Retinal pigment epithelial cell (primary cell): Measurements from ENCODE around the gene SLC16A6.

Experiments
- DNase-seq: peaks from one replicate; pipeline ENCODE4 v3.0.0-alpha.2; 2010; ENCODE audit warnings: low read depth
- H3K4me3 ChIP-seq: 2 replicates; pipeline ENCODE4 v1.5.1; 2011; ENCODE audit warnings: mild to moderate bottlenecking, low read length, control low read depth, moderate library complexity
- CTCF ChIP-seq: conservative IDR thresholded peaks from 2 replicates; pipeline ENCODE4 v1.5.1; 2011; ENCODE audit warnings: low read depth, low read length, control low read depth, inconsistent platforms

Gene SLC16A6

GRCh38 chr17:68325961-68326360 lies 35.0 kb upstream of the SLC16A6 start:
- no peak overlapping the region for H3K4me3 ChIP-seq
- no peak for TF ChIP-seq CTCF
- no peak for DNase-seq

DNA sequence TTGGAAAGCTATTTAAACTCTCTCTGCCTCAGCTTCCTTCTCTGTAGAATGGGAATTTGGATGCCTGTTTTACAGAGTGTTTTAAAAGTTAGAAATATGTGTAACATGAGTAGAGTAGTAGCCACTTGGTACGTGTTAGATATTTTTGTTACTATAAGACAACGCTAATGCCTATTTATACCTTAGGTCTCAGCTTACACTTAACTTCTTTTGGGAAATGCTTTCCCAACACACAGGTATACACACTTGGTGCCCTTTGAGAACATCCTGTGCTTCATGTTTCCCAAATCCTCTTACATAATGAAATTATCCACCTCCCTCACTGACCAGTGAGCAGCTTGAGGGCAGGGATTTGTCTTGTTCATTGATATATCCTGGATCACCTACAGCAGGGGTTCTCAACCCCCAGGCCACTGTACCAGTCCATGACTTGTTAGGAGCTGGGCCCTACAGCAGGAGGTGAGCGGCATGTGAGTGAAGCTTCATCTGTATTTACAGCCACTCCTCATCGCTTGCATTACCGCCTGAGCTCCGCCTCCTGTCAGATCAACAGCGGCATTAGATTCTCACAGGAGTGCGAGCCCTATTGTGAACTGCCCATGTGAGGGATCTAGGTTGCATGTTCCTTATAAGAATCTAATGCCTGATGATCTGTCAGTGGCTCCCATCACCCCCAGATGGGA lies 33.9 kb upstream of the SLC16A6 start:
- no peak overlapping the region for H3K4me3 ChIP-seq
- DNase-seq, result no peak
- TF ChIP-seq CTCF, result no peak

DNA sequence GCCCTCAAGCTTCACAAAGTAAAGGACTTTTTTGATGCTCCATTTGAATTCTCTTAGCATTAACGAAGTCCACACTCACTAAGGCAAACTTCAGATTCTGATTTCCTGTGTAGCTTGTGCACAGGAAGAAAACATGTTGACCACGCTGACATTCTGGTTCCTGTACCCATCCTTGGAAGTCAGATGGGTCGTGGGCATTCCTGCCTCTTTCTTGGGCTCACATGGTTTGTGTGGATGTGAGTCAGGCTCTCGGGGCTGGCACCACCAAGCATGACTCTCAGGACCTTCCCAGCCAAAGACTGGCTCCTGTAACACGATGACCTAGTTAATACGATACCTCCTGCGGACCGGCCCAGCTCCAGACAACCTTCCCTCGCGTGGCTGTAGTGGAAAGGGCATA lies 33.2 kb upstream of the SLC16A6 start:
- no peak for TF ChIP-seq CTCF
- DNase-seq, result no peak
- no peak overlapping the region for H3K4me3 ChIP-seq

GRCh38 chr17:68322630-68323029 lies 31.7 kb upstream of the SLC16A6 start:
- DNase-seq, result no peak
- no peak for TF ChIP-seq CTCF
- H3K4me3 ChIP-seq, result no peak overlapping the region

DNA sequence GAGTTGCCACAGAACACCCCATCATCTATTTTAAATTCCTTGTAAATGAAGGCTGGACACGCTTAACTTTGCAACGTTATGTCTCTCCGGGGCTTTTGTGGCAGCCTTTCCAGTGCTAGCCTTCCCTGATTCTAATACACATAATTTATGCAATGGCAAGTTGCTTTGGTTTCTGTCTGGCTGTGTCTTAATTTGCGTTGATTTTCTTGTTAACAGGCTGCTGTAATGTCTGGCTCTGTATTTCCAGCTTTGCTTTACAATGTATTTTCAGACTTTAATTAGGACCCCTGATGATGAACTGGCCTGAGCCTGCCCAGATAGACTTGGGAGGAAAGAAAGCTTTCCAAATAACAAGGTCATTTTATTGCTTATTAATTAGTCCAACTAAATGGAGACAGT lies 30.6 kb upstream of the SLC16A6 start:
- no peak for DNase-seq
- no peak overlapping the region for H3K4me3 ChIP-seq
- no peak for TF ChIP-seq CTCF

DNA sequence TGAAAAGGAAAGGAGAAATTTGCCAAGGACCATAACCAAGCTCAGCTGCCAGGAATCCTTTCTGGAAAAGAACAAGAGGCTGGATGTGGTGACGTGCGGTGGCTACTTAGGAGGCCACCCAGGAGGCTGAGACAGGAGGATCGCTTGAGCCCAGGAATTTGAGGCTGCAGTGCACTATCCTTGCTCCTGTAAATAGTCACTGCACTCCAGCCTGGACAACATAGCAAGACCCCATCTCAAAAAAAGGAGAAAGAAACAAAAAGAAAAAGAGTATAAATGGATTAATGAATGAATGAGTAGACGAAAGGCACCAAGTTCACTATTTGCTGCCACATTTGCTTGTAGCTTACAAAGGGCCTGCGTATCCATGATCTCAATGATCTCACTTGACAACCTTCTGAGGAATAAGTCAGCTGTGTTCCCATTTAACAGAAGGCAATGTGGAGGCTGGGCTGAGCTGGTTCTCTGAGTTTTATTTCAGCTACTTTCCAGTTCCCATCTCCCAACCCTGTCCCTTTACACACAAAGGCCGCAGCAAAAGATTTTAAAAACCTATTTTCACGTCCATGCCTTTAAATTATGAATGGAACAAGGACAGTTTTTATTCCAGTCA lies 30.1 kb upstream of the SLC16A6 start:
- TF ChIP-seq CTCF, result no peak
- no peak for DNase-seq
- no peak overlapping the region for H3K4me3 ChIP-seq

- no peak for TF ChIP-seq CTCF
- no peak overlapping the region for H3K4me3 ChIP-seq
- DNase-seq, result no peak
Observed at GRCh38 chr17:68320311-68320865, 29.5 kb upstream of the SLC16A6 start.
